GM21360 (cell line): ENCODE measurements around the gene ESM1.
"Not testable (repeated sequence)": the region's sequence is repeated elsewhere in the genome, so short reads cannot be mapped to it uniquely, and the experiment has no call there.

ENCODE experiments used
- ATAC-seq: cut with Tn5 transposase; IDR thresholded peaks from one replicate; pipeline ENCODE4 v1.9.1; 2021; ENCODE audit warnings: mild to moderate bottlenecking, moderate library complexity; ENCODE audit not compliant: unreplicated experiment

ESM1 gene

GRCh38 chr5:54985301-54986268, at the start of gene ESM1:
Gene ESM1 (minus strand): TSS chr5:54985593. CDS start chr5:54985517, 76 bp downstream.
- ATAC-seq: no peak

- no peak for ATAC-seq
Measured at GRCh38 chr5:55033568-55033967, 48.2 kb upstream of the ESM1 start.

- no peak for ATAC-seq
Measured at GRCh38 chr5:55031492-55031891, 46.1 kb upstream of the ESM1 start.

- ATAC-seq: no peak
Measured at GRCh38 chr5:55030676-55031369, 45.4 kb upstream of the ESM1 start.

- no peak for ATAC-seq
Measured at GRCh38 chr5:55030220-55030619, 44.8 kb upstream of the ESM1 start.

GRCh38 chr5:55027595-55027994, 42.2 kb upstream of the ESM1 start:
- ATAC-seq: no peak

- no peak for ATAC-seq
Measured at GRCh38 chr5:55022450-55022849, 37.1 kb upstream of the ESM1 start.

GRCh38 chr5:55021821-55022220, 36.4 kb upstream of the ESM1 start:
- ATAC-seq: no peak

GRCh38 chr5:55021410-55021809, 36.0 kb upstream of the ESM1 start:
- ATAC-seq: no peak

GRCh38 chr5:55010149-55010548, 24.8 kb upstream of the ESM1 start:
- not testable (repeated sequence) for ATAC-seq

- ATAC-seq: no peak
Measured at GRCh38 chr5:55004729-55005128, 19.3 kb upstream of the ESM1 start.

- ATAC-seq: no peak
Measured at GRCh38 chr5:55003432-55004065, 18.2 kb upstream of the ESM1 start.

GRCh38 chr5:55002166-55002565, 16.8 kb upstream of the ESM1 start:
- ATAC-seq: not testable (repeated sequence)

- ATAC-seq: no peak
Measured at GRCh38 chr5:54997081-54997480, 11.7 kb upstream of the ESM1 start.

GRCh38 chr5:54996466-54996865, 11.1 kb upstream of the ESM1 start:
- no peak for ATAC-seq

- no peak for ATAC-seq
Measured at GRCh38 chr5:54995168-54995567, 9.8 kb upstream of the ESM1 start.

- no peak for ATAC-seq
Measured at GRCh38 chr5:54994628-54995027, 9.2 kb upstream of the ESM1 start.

- ATAC-seq: no peak
Measured at GRCh38 chr5:54993318-54993717, 7.9 kb upstream of the ESM1 start.

GRCh38 chr5:54991416-54991815, 6.0 kb upstream of the ESM1 start:
- ATAC-seq: no peak

- ATAC-seq: no peak
Measured at GRCh38 chr5:54990841-54991258, 5.5 kb upstream of the ESM1 start.

- no peak for ATAC-seq
Measured at GRCh38 chr5:54988817-54989216, 3.4 kb upstream of the ESM1 start.
